ENCODE data around the gene UBL4A.

Gene UBL4A

DNA sequence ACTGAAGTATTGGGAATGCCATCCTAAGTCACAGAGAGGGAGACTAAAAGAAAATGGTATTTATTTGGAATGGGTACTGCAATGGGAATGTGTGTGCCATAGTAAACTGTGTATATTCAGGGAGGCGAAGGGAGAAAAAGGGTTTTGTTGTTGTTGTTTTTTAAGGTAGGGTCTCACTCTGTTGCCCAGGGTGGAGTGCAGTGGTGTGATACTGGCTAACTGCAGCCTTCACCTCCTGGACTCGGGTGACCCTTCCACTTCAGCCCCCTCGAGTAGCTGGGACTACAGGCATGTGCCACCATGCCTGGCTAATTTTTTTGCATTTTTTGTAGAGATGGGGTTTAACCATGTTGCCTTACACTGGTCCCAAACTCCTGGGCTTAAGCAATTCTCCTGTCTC, 8.3 kb upstream of the UBL4A start:
- no peak overlapping the region for H3K27ac Mint-ChIP-seq
- no peak overlapping the region for H3K4me3 Mint-ChIP-seq
- no peaks in the 10 kb centered on the region for H3K36me3 Mint-ChIP-seq (ENCODE audit: low read depth)
- peaks cover 7% of the 10 kb centered on the region for H3K9me3 Mint-ChIP-seq
- no peaks in the 10 kb centered on the region for H3K27me3 Mint-ChIP-seq (ENCODE audit: low read depth)
- no peak for TF ChIP-seq CTCF (IDR thresholded peaks at IDR 0.05; ENCODE audit: unreplicated experiment in 3 of 3)
- peaks cover 2% of the 10 kb centered on the region for H3K4me1 Mint-ChIP-seq

DNA sequence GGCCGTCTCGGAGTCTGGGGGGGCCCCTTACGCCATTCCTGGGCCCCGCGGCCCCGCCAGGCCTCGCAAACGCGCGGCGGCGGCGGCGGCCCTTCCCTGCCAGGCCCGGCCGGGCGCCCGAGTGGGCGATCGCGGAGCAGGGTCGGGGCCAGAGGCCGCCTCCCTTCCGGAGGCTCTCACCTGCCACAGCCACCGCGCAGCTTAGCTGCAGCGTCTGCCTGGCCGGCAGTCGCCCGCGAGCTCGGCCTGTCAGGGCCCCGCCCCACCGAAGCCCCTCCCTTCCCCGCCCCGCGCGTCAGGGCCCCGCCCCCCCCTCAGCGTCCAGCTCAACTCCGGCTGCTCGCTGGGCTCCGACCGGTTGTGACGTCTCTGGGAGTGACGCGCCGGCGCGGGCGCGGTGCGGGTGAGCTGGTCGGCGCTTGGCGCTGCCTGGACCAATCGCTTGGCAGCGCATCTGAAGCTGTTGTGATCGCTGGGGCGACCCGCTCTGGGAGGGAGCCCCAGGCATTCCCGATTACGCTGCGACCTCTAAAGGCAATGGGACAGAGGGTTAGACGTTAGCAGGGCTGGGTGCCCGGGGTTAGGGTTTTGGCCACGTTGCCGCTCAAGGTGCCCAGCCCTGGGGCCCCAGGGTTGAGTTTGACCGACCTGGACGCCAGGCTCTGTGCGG, 4.1 kb upstream of the UBL4A start, which contains the start of gene SLC10A3:
TSS of gene SLC10A3 (minus strand) at position 216 of the 670 bp plus-strand sequence. CDS start 1,689 bp downstream, outside the sequence.
- peaks cover 6% of the 10 kb centered on the region for H3K36me3 Mint-ChIP-seq (ENCODE audit: low read depth)

GRCh38 chrX:154490021-154490413, 3.6 kb upstream of the UBL4A start:
- TF ChIP-seq CTCF (IDR thresholded peaks at IDR 0.05; ENCODE audit: unreplicated experiment in 3 of 3) = no peak
- Mint-ChIP-seq H3K27me3 (ENCODE audit: low read depth) (no peaks in the 10 kb centered on the region), H3K36me3 (ENCODE audit: low read depth) (peaks cover 6% of the 10 kb centered on the region), H3K4me3 (peak overlapping the region; percentile 87 to 95 (median 88)), H3K9me3 (peaks cover 16% of the 10 kb centered on the region), H3K4me1 (peaks cover 11% of the 10 kb centered on the region), H3K27ac (peak overlapping the region; percentile 79 to 92 (median 83))

More for the DNA sequence above, 4.1 kb upstream of the UBL4A start, which contains the start of gene SLC10A3:
- TF ChIP-seq CTCF (IDR thresholded peaks at IDR 0.05; ENCODE audit: unreplicated experiment in 3 of 3) = no peak
- Mint-ChIP-seq H3K4me3 (peak within 1 kb of the TSS; percentile 87 to 95 (median 89)), H3K27ac (peak within 1 kb of the TSS; percentile 83 to 92 (median 92)), H3K27me3 (ENCODE audit: low read depth) (no peaks in the 10 kb centered on the region), H3K4me1 (peaks cover 11% of the 10 kb centered on the region), H3K9me3 (peaks cover 16% of the 10 kb centered on the region)

GRCh38 chrX:154489182-154489581, 2.8 kb upstream of the UBL4A start:
- peak overlapping the region; percentile 87 to 95 (median 88) for H3K4me3 Mint-ChIP-seq
- H3K27me3 Mint-ChIP-seq (ENCODE audit: low read depth) = no peaks in the 10 kb centered on the region
- H3K4me1 Mint-ChIP-seq = peaks cover 11% of the 10 kb centered on the region
- peaks cover 6% of the 10 kb centered on the region for H3K36me3 Mint-ChIP-seq (ENCODE audit: low read depth)
- TF ChIP-seq CTCF (IDR thresholded peaks at IDR 0.05; ENCODE audit: unreplicated experiment in 3 of 3) = no peak
- H3K27ac Mint-ChIP-seq = peak overlapping the region in 1 of 3 experiments; percentile 92
- peaks cover 13% of the 10 kb centered on the region for H3K9me3 Mint-ChIP-seq

DNA sequence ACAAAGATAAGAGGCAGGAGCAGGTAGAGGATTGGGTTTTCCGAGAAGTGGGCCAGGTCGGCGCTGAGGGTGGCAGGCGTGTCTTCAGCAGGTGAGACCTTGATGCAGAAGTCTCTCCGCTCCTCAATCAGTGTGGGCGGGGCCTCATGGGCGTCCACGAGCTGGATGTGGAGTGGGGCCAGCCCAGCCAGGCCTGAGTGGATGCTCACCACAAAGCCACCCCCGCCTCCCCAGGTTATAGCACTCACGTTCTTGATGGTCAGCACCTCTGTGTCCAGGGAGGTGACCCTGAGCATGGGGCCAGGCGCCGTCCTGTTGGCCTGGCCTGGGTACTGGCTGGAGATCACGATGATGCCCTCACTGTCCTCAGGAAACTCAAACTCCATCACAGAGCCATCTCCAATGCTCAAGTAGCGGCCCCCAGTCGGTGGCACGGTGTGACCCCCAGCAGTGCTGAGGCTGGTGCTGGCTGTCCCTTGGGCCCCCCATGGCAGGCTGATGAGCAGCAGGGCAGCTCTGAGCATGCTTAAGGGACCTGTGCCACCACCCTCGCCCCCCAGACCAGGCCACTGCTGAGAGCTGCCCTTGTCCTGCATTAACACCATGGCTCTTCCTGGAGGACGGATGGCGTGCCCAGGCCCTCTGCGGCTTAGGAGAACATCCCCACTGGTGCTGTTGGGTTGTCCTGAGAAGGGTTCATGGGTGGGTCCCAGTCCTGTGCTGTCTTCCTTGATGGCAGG, 2.1 kb upstream of the UBL4A start:
- TF ChIP-seq CTCF (IDR thresholded peaks at IDR 0.05; ENCODE audit: unreplicated experiment in 3 of 3) = no peak
- H3K27ac Mint-ChIP-seq = no peak overlapping the region
- no peaks in the 10 kb centered on the region for H3K27me3 Mint-ChIP-seq (ENCODE audit: low read depth)
- peak overlapping the region; percentile 49 to 95 (median 69) for H3K4me3 Mint-ChIP-seq
- H3K4me1 Mint-ChIP-seq = peaks cover 11% of the 10 kb centered on the region
- H3K9me3 Mint-ChIP-seq = peaks cover 13% of the 10 kb centered on the region
- peaks cover 11% of the 10 kb centered on the region for H3K36me3 Mint-ChIP-seq (ENCODE audit: low read depth)
